Osteoblast (primary cell): ENCODE results near the gene FBXO41. TPM values are rescaled to one million over a fixed set of nuclear protein-coding genes. Genes with fewer than 3 reads are reported as not detected.

ENCODE experiments used
- DNase-seq: peaks from one replicate; pipeline ENCODE4 v3.0.0; 2011; ENCODE audit warnings: low spot score, mixed read lengths; ENCODE audit not compliant: insufficient read length; ENCODE audit errors: missing footprints
- H2AFZ ChIP-seq: 2 replicates; pipeline ENCODE4 v1.6.0; 2011; ENCODE audit warnings: mild to moderate bottlenecking, low read length
- H3K27ac ChIP-seq: 2 replicates; pipeline ENCODE4 v1.5.1; 2011; ENCODE audit warnings: mild to moderate bottlenecking, low read depth, low read length, moderate library complexity
- H3K27me3 ChIP-seq: 2 replicates; pipeline ENCODE4 v1.6.0; 2012; ENCODE audit warnings: mild to moderate bottlenecking, control low read depth, inconsistent platforms, low read length, moderate library complexity; ENCODE audit not compliant: insufficient read depth
- H3K36me3 ChIP-seq: 2 replicates; pipeline ENCODE4 v1.5.1; 2011; ENCODE audit warnings: mild to moderate bottlenecking, low read length, control low read depth, moderate library complexity; ENCODE audit not compliant: insufficient read depth
- H3K4me1 ChIP-seq: 2 replicates; pipeline ENCODE4 v1.5.1; 2011; ENCODE audit warnings: mild to moderate bottlenecking, low read length, control low read depth, moderate library complexity; ENCODE audit not compliant: insufficient read depth
- H3K4me2 ChIP-seq: 2 replicates; pipeline ENCODE4 v1.6.0; 2011; ENCODE audit warnings: mild to moderate bottlenecking, low read length; ENCODE audit not compliant: insufficient read depth
- H3K4me3 ChIP-seq: fragments of 200-600 bp; sonication (generic); 3 replicates; pipeline ENCODE4 v1.5.1; 2012; ENCODE audit warnings: mild to moderate bottlenecking, low read length, inconsistent platforms; ENCODE audit not compliant: insufficient read depth
- H3K79me2 ChIP-seq: 2 replicates; pipeline ENCODE4 v1.6.0; 2012; ENCODE audit warnings: mild to moderate bottlenecking, low read length, control low read depth, inconsistent platforms; ENCODE audit not compliant: insufficient read depth
- H3K9me3 ChIP-seq: 2 replicates; pipeline ENCODE4 v1.5.1; 2011; ENCODE audit warnings: low read depth, low read length, control low read depth
- H4K20me1 ChIP-seq: 2 replicates; pipeline ENCODE4 v1.6.0; 2012; ENCODE audit warnings: mild to moderate bottlenecking, low read length, control low read depth; ENCODE audit not compliant: insufficient read depth
- total RNA-seq: library from RNA; depleted of rRNA; stranded (reverse); fragments of >200 nt; gene quantifications from 2 replicates; pipeline ENCODE4 v1.2.3, GENCODE V29; 2012
- TF ChIP-seq, protein P1 (sequence below): IDR thresholded peaks from 2 replicates; pipeline ENCODE4 v1.5.1; 2011; ENCODE audit warnings: mild to moderate bottlenecking, low read depth, low read length, moderate library complexity; ENCODE audit errors: extremely low read depth

FBXO41 gene
- total RNA-seq, 1 donor, result 0.36 TPM

GRCh38 chr2:73292906-73293533 is 8.7 kb upstream of the FBXO41 start:
- no peaks in the 10 kb centered on the region for H4K20me1 ChIP-seq
- H3K27me3 ChIP-seq, result peaks cover 63% of the 10 kb centered on the region
- DNase-seq, result peak; percentile 83
- no peaks in the 10 kb centered on the region for H3K79me2 ChIP-seq
- H3K36me3 ChIP-seq, result no peaks in the 10 kb centered on the region
- no peaks in the 10 kb centered on the region for H3K4me1 ChIP-seq
- H3K4me2 ChIP-seq, result peak overlapping the region; percentile 75
- no peaks in the 10 kb centered on the region for H3K9me3 ChIP-seq
- no peak overlapping the region for H2AFZ ChIP-seq
- H3K27ac ChIP-seq, result no peak overlapping the region
- H3K4me3 ChIP-seq, result peak overlapping the region; percentile 67
- TF ChIP-seq, protein P1, sequence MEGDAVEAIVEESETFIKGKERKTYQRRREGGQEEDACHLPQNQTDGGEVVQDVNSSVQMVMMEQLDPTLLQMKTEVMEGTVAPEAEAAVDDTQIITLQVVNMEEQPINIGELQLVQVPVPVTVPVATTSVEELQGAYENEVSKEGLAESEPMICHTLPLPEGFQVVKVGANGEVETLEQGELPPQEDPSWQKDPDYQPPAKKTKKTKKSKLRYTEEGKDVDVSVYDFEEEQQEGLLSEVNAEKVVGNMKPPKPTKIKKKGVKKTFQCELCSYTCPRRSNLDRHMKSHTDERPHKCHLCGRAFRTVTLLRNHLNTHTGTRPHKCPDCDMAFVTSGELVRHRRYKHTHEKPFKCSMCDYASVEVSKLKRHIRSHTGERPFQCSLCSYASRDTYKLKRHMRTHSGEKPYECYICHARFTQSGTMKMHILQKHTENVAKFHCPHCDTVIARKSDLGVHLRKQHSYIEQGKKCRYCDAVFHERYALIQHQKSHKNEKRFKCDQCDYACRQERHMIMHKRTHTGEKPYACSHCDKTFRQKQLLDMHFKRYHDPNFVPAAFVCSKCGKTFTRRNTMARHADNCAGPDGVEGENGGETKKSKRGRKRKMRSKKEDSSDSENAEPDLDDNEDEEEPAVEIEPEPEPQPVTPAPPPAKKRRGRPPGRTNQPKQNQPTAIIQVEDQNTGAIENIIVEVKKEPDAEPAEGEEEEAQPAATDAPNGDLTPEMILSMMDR, result no peak

- H2AFZ ChIP-seq, result no peak overlapping the region
- H3K4me2 ChIP-seq, result no peak overlapping the region
- TF ChIP-seq, protein P1, result no peak
These were observed 8.1 kb upstream of the FBXO41 start for GRCh38 chr2:73292316-73292905.

GRCh38 chr2:73291461-73292315 is 7.4 kb upstream of the FBXO41 start:
- H3K36me3 ChIP-seq, result no peaks in the 10 kb centered on the region
- H3K4me2 ChIP-seq, result peak overlapping the region; percentile 52
- TF ChIP-seq, protein P1, result no peak
- H3K27me3 ChIP-seq, result peaks cover 60% of the 10 kb centered on the region
- peak; percentile 87 for DNase-seq
- H3K4me1 ChIP-seq, result no peaks in the 10 kb centered on the region
- H3K79me2 ChIP-seq, result no peaks in the 10 kb centered on the region
- H3K4me3 ChIP-seq, result no peak overlapping the region
- no peaks in the 10 kb centered on the region for H3K9me3 ChIP-seq
- H2AFZ ChIP-seq, result no peak overlapping the region
- H3K27ac ChIP-seq, result no peak overlapping the region
- no peaks in the 10 kb centered on the region for H4K20me1 ChIP-seq

More at GRCh38 chr2:73292316-73292905, 8.1 kb upstream of the FBXO41 start:
- Histone ChIP-seq H4K20me1 (no peaks in the 10 kb centered on the region), H3K79me2 (no peaks in the 10 kb centered on the region), H3K4me3 (no peak overlapping the region), H3K36me3 (no peaks in the 10 kb centered on the region), H3K27ac (no peak overlapping the region), H3K4me1 (no peaks in the 10 kb centered on the region), H3K27me3 (peaks cover 63% of the 10 kb centered on the region), H3K9me3 (no peaks in the 10 kb centered on the region)
- DNase-seq, result peak; percentile 83

DNA sequence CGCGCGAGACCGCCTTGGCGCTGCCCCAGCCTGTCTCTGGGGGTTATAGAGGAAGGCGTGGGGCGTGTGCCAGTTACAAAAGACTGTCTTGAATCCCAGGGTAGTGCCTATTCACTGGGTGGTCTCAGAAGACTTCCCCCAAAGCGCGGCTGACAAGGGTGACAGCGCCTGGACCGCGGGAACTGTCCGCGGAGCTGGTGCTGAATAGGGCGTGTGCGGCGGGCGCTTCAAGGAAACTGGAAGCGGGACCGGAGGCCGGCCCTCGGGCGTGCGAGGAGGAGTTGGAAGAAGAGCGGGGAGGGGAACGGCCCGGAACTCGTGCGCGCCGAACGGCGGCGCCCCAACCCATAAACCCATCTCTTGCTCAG is 6.8 kb upstream of the FBXO41 start:
- no peak overlapping the region for H2AFZ ChIP-seq
- H4K20me1 ChIP-seq, result no peaks in the 10 kb centered on the region
- H3K9me3 ChIP-seq, result no peaks in the 10 kb centered on the region
- TF ChIP-seq, protein P1, result no peak
- no peaks in the 10 kb centered on the region for H3K4me1 ChIP-seq
- no peaks in the 10 kb centered on the region for H3K79me2 ChIP-seq
- H3K27me3 ChIP-seq, result peaks cover 62% of the 10 kb centered on the region
- peak overlapping the region; percentile 52 for H3K4me2 ChIP-seq
- no peak overlapping the region for H3K27ac ChIP-seq
- peak; percentile 96 for DNase-seq
- H3K4me3 ChIP-seq, result no peak overlapping the region
- H3K36me3 ChIP-seq, result no peaks in the 10 kb centered on the region
